Superior temporal gyrus (tissue), 1 donor: ENCODE measurements around the gene ATXN1.
"Not testable (repeated sequence)": the region's sequence is repeated elsewhere in the genome, so short reads cannot be mapped to it uniquely, and the experiment has no call there.

ENCODE experiments used
- DNase-seq: peaks from one replicate; pipeline ENCODE4 v3.0.0-alpha.2; 2016; ENCODE audit errors: extremely low spot score

ATXN1 gene

GRCh38 chr6:16760516-16761470 lies at the start of gene ATXN1:
ATXN1 (minus strand) TSS chr6:16761460.
- DNase-seq, result no peak

GRCh38 chr6:16810411-16810810 lies 49.2 kb upstream of the ATXN1 start:
- DNase-seq, result no peak

DNA sequence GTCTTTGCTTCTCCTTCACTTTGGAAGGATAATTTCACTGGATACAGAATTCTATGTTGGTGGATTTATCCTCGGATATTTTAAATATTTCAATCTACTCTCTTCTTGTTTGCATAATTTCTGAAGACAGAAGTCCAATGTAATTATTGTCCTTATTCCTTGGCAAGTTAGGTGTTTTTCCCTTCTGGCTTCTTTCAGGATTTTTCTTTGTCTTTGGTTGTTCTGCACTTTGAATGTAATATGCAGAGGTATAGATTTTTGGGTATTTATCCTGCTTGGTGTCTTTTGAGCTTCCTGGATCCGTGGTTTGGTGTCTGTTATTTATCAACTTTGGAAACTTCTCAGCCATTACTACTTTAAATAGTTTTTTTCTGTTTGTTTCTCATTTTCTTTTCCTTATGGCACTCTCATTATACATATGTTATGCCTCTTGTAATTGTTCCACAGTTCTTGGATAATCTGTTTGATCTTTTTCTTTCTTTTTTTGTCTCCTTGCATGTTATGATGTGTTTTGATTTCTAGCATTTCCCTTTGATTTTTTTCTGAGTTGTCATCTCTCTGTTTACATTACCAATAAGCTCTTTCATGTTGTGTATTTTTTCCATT lies 48.6 kb upstream of the ATXN1 start:
- DNase-seq, result no peak

DNA sequence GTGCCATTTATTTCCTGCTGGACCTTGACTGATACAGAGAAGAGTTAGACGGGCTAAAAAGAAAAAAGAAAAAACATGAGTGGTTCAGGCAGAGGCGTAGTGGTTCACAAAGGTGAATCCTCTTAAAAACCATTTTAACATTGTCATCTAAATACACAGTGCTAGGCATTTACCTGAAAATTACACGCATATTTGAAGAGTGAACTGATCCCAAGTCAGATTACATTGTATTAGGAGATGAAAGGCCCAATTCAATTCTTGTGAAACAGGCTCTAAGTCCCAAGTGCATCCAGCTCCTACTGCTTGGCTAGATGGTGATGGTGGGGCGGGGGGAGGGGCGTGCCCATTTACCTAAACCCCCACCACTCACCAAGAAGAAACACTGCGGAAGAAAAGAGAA lies 46.7 kb upstream of the ATXN1 start:
- no peak for DNase-seq

- DNase-seq, result no peak
Measured at GRCh38 chr6:16806363-16806762, 45.1 kb upstream of the ATXN1 start.

DNA sequence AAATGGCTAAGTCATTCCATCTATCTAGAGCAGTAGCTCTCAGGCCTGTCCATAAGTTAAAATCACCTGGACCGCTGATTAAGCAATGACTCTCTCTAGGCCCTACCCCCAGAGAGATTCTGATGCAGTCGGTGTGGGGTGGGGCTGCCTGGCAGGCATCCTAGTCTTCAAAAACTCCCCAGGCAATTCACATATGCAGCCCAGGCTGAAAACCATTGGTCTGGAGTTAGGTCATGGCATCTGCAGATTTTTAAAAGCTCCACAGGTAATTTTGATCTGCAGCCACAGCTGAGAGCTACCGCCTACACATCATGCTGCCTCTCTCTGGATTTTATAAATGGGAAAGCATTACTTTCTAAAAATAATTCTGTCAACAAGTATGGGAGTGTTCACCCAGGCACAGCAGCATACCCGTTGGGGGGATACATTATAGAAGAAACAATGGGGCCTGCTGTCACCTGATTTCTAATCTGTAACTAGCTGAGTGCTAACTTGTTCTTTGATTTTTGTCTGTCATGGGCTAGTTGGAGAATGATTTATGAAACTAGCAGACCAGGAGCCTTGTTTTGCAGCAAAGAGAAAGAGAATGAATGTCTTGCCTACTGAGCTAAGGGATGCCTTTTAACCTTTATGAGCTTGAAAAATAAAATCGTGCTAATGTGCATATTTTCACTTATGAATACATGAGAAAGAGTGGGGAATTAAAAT lies 44.1 kb upstream of the ATXN1 start:
- no peak for DNase-seq

DNA sequence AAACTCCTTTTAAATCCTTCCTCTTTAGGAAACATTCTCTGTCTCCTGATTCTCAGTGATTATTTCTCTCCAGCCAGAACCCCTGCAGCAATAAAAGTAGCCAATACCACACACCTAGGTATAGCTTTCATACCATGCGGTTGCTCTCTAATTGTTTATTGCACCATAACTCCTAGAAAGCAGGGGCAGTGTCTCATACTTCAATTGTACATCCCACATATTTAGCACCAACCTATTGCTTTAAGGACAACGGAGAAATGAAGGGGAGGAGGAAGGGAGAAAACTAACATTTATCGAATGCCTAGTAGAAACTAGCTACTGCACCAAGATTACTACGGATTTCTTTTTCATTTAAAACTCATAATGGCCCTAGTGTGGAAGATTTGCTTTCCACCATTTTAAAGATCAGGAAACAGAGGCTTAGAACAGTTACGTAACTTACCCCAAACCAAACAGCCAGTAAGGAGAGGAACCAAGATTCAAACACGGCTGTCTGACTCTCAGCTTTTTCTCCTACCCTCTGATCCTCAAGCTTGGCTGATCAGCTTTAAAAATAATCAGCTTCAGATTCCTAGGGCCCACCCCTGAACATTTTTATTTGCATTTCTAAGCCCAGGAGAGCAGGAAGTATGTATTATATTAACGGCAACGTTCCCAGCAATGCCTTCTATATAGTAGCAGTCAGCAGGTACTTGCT lies 43.4 kb upstream of the ATXN1 start:
- DNase-seq, result peak; percentile 59

- peak; percentile 82 for DNase-seq
Measured at GRCh38 chr6:16803294-16804200, 42.3 kb upstream of the ATXN1 start.

- DNase-seq, result peak; percentile 68
Measured at GRCh38 chr6:16802071-16802470, 40.8 kb upstream of the ATXN1 start.

GRCh38 chr6:16800942-16801341 lies 39.7 kb upstream of the ATXN1 start:
- DNase-seq, result no peak

GRCh38 chr6:16800341-16800740 lies 39.1 kb upstream of the ATXN1 start:
- DNase-seq, result no peak

- no peak for DNase-seq
Measured at GRCh38 chr6:16799279-16800193, 38.3 kb upstream of the ATXN1 start.

- DNase-seq, result no peak
Measured at GRCh38 chr6:16793828-16794412, 32.7 kb upstream of the ATXN1 start.

GRCh38 chr6:16789329-16790038 lies 28.2 kb upstream of the ATXN1 start:
- no peak for DNase-seq

GRCh38 chr6:16787128-16787682 lies 25.9 kb upstream of the ATXN1 start:
- DNase-seq, result no peak

GRCh38 chr6:16785496-16785895 lies 24.2 kb upstream of the ATXN1 start:
- no peak for DNase-seq

- DNase-seq, result not testable (repeated sequence)
Measured at GRCh38 chr6:16784957-16785356, 23.7 kb upstream of the ATXN1 start.

DNA sequence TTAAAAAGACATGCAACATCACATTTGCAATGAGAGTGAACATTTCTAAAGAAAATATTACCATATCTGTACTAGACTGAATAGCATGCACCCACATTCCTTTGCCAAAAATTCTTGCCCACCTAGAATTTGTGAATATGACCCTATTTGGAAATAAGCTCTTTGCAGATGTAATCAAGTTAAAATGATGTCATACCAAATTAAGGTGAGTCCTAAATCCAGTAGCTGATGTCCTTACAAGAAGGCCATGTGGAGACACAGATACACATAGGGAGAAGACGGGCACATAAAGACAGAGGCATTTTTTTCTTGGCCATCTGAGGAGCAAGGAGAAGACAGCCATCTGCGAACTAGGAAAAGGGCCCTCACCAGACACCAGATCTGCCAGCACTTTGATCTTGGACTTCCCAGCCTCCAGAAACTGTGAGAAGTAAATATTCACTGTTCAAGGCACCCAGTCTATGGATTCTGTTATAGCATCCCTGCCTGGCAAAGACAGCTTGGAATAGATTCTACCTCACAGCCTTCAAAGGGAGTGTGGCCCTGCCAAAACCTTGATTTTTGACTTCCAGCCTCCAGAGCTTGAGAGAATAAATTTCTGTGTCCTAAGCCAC lies 22.8 kb upstream of the ATXN1 start:
- DNase-seq, result no peak
